Panc1 (cell line): ENCODE measurements around the gene RBM22. TPM values are rescaled to one million over a fixed set of nuclear protein-coding genes. Genes with fewer than 3 reads are reported as not detected.

Source experiments
- ATAC-seq: fragments of 200-7000 bp; cut with Tn5 transposase; 2 replicates; pipeline ENCODE4 v1.9.1; 2020; ENCODE audit warnings: mild to moderate bottlenecking, moderate library complexity
- BruUV-seq: library from RNA; stranded (reverse); fragments of 400-500 nt; replicated peaks from 2 replicates; lab custom pipeline; 2021; lab: Mats Ljungman, UMichigan
- CTCF ChIA-PET: fragments of 300-600 bp; sonication (Branson Sonifier 250); formaldehyde crosslinking; loops from one replicate; lab custom pipeline; 2022; ENCODE audit warnings: antibody characterized with exemption; lab: Charles Lee
- POLR2A ChIA-PET: fragments of 300-600 bp; sonication (Branson Sonifier 250); formaldehyde crosslinking; loops from one replicate; lab custom pipeline; 2022; ENCODE audit warnings: antibody characterized with exemption; lab: Charles Lee
- DNase-seq: peaks from one replicate; pipeline ENCODE4 v3.0.0-alpha.2; 2010; ENCODE audit warnings: low read depth, low spot score
- H3K27ac ChIP-seq: 2 replicates; pipeline ENCODE4 v1.5.1; 2011; ENCODE audit warnings: mild to moderate bottlenecking, low read length, inconsistent platforms
- H3K27me3 ChIP-seq: fragments of 200-500 bp; sonication (Bioruptor generic); 2 replicates; pipeline ENCODE4 v1.6.0; 2014; ENCODE audit warnings: low read length, inconsistent platforms; ENCODE audit not compliant: control insufficient read depth, insufficient read depth
- H3K36me3 ChIP-seq: fragments of 200-500 bp; sonication (Bioruptor generic); 2 replicates; pipeline ENCODE4 v1.5.1; 2014; ENCODE audit warnings: inconsistent platforms, mild to moderate bottlenecking, low read length, moderate library complexity; ENCODE audit not compliant: control insufficient read depth, insufficient read depth
- H3K4me1 ChIP-seq: 2 replicates; pipeline ENCODE4 v1.5.1; 2011; ENCODE audit warnings: inconsistent platforms, mild to moderate bottlenecking, low read length, moderate library complexity; ENCODE audit not compliant: control insufficient read depth, insufficient read depth
- H3K4me3 ChIP-seq, 2 experiments: 2 replicates each; pipeline ENCODE4 v1.5.1; 2011 to 2012; ENCODE audit warnings: low read depth in 2 of 2, low read length in 2 of 2, mild to moderate bottlenecking in 2 of 2, inconsistent platforms in 1 of 2, moderate library complexity in 1 of 2
- H3K9me3 ChIP-seq: fragments of 200-500 bp; sonication (Bioruptor generic); 2 replicates; pipeline ENCODE4 v1.5.1; 2014; ENCODE audit warnings: low read depth, mild to moderate bottlenecking, inconsistent platforms, low read length, moderate library complexity; ENCODE audit not compliant: control insufficient read depth, insufficient read depth
- CTCF ChIP-seq: fragments of 450-650 bp; IDR thresholded peaks from 2 replicates; pipeline ENCODE4 v1.5.1; 2017; ENCODE audit warnings: mild to moderate bottlenecking
- POLR2AphosphoS5 ChIP-seq: IDR thresholded peaks from 2 replicates; pipeline ENCODE4 v1.6.1; 2012; ENCODE audit warnings: mild to moderate bottlenecking, low read depth, low read length, moderate library complexity
- REST ChIP-seq, 2 experiments: IDR thresholded peaks; 2 replicates each; pipeline ENCODE4 v1.6.1; 2011 to 2012; ENCODE audit warnings: low read depth in 2 of 2, control low read depth in 1 of 2, low read length in 1 of 2, mild to moderate bottlenecking in 1 of 2, moderate library complexity in 1 of 2; ENCODE audit not compliant: insufficient read depth in 1 of 2
- SIN3A ChIP-seq: IDR thresholded peaks from 2 replicates; pipeline ENCODE4 v1.6.1; 2012; ENCODE audit warnings: low read depth, mild to moderate bottlenecking, low read length, moderate library complexity, borderline replicate concordance; ENCODE audit not compliant: insufficient read depth
- TCF7L2 ChIP-seq: IDR thresholded peaks from 2 replicates; pipeline ENCODE4 v1.6.1; 2011; ENCODE audit warnings: mild to moderate bottlenecking, low read depth, low read length, inconsistent platforms
- in situ Hi-C: cut with HindIII; loops from 2 replicates; pipeline ENCODE4 v1.10.0; 2016; ENCODE audit warnings: low sequenced_read_pairs, low pct_unique_long_range_greater_than_20kb
- intact Hi-C: fragments of 100-400 bp; cut with micrococcal nuclease; formaldehyde crosslinking; loops from one replicate; pipeline ENCODE4 v1.10.0; 2022; ENCODE audit not compliant: unreplicated experiment
- total RNA-seq: library from RNA; stranded (reverse); gene quantifications from one replicate; pipeline ENCODE4 v1.2.1, GENCODE V29; 2021; ENCODE audit not compliant: unreplicated experiment

The RBM22 gene
- total RNA-seq, 1 experiment from 2014 or later, result 54.3 TPM

GRCh38 chr5:150644058-150644457 is 56.8 kb downstream of the RBM22 start:
- TF ChIP-seq POLR2AphosphoS5 (no peak), CTCF (no peak), SIN3A (no peak), TCF7L2 (no peak), REST (IDR thresholded peaks at IDR 0.05; ENCODE audit: insufficient read depth in 1 of 2, low read depth in 2 of 2, low read length in 1 of 2) (no peak)
- Histone ChIP-seq H3K27me3 (no peaks in the 10 kb centered on the region), H3K9me3 (no peaks in the 10 kb centered on the region), H3K4me1 (peaks cover 64% of the 10 kb centered on the region), H3K4me3 (no peak overlapping the region), H3K27ac (peak overlapping the region; percentile 83), H3K36me3 (no peaks in the 10 kb centered on the region; the same call in none of the 2 replicates)
- BruUV-seq, result no TSS peak
- CTCF ChIA-PET, result interaction anchor here (0.6 to 0.7 kb wide), 2 partner anchors 9 to 21 kb away, joined by 4 to 6 read pairs; no protein-coding TSS in a partner anchor
- DNase-seq, result no peak
- ATAC-seq, result no peak
- POLR2A ChIA-PET, result interaction anchor here (0.6 to 0.7 kb wide), 3 partner anchors 17 to 202 kb away, joined by 3 to 6 read pairs (median 4); partner anchors contain the start of gene IRGM
- intact Hi-C loops, result no loop called here
- in situ Hi-C loops, result no loop called here

GRCh38 chr5:150642991-150643710 is 57.7 kb downstream of the RBM22 start:
- in situ Hi-C loops (no loop called here), intact Hi-C loops (no loop called here)
- ChIA-PET CTCF (interaction anchor here (1.1 kb wide), 1 partner anchor 69 kb away, joined by 3 read pairs; no protein-coding TSS in a partner anchor), POLR2A (interaction anchor here (1.0 kb wide), 1 partner anchor 193 kb away, joined by 3 read pairs; no protein-coding TSS in a partner anchor)
- Histone ChIP-seq H3K36me3 (no peaks in the 10 kb centered on the region; the same call in 1 of the 2 replicates), H3K4me3 (peak overlapping the region; percentile 14 to 42; a peak in 3 of 4 replicates), H3K27ac (peak overlapping the region; percentile 97), H3K4me1 (peaks cover 73% of the 10 kb centered on the region), H3K9me3 (no peaks in the 10 kb centered on the region), H3K27me3 (no peaks in the 10 kb centered on the region)
- ATAC-seq (no peak), DNase-seq (no peak)
- BruUV-seq, result no TSS peak
- no peak for TF ChIP-seq POLR2AphosphoS5
- no peak for TF ChIP-seq SIN3A
- no peak for TF ChIP-seq CTCF
- TF ChIP-seq REST (IDR thresholded peaks at IDR 0.05; ENCODE audit: insufficient read depth in 1 of 2, low read depth in 2 of 2, low read length in 1 of 2), result no peak
- no peak for TF ChIP-seq TCF7L2
